H1 (cell line): ENCODE data around the gene AHI1. TPM values are rescaled to one million over a fixed set of nuclear protein-coding genes. Genes with fewer than 3 reads are reported as not detected.

Source experiments
- CHD7 ChIP-seq: fragments of 300-600 bp; sonication (generic); IDR thresholded peaks from 2 replicates; pipeline ENCODE4 v1.7.1; 2012; ENCODE audit warnings: low read length, moderate library complexity, mild to moderate bottlenecking, inconsistent platforms; ENCODE audit not compliant: insufficient replicate concordance
- RNF2 ChIP-seq: fragments of 200-900, 300-1000 bp; sonication (generic); IDR thresholded peaks from 2 replicates; pipeline ENCODE4 v1.7.1; 2016; ENCODE audit warnings: borderline replicate concordance, low read depth, mild to moderate bottlenecking, antibody characterized with exemption, low read length; ENCODE audit not compliant: poor library complexity, severe bottlenecking; ENCODE audit errors: missing control alignments
- polyA plus RNA-seq, 7 experiments: library from polyadenylated mRNA; depleted of rRNA in 3 of 7; stranded (reverse) in 5 of 7; unstranded in 2 of 7; fragments of >200 nt in 5 of 7; fragments of 200-250 nt in 2 of 7; gene quantifications; 1 replicate in 5 of 7; 2 replicates in 1 of 7; 4 replicates in 1 of 7; pipeline versions ENCODE4 v1.2.1 to v1.2.3, GENCODE V29; 2011 to 2013; ENCODE audit warnings: missing spikeins in 2 of 7, mixed read lengths in 2 of 7
- total RNA-seq: library from RNA; stranded (reverse); fragmentation: NEBNext Ultra II Directional; extraction: Animal tissue kit (Norgen Biotek cat#: 25700); gene quantifications from 2 replicates; pipeline ENCODE4 v1.2.1, GENCODE V29; 2021

Gene AHI1
- total and polyA plus RNA-seq, 2 of the 8 experiments (the other 6 are each of a cell fraction or from before 2014, with no cell fraction given), result 4.2 to 19.6 TPM

- TF ChIP-seq CHD7, result no peak
- no peak for TF ChIP-seq RNF2
Observed at GRCh38 chr6:135440087-135440792, 57.3 kb downstream of the AHI1 start (continued).
